HG02938 (cell line): ENCODE measurements around the gene GMDS.

Source experiments
- ATAC-seq: cut with Tn5 transposase; IDR thresholded peaks from one replicate; pipeline ENCODE4 v1.9.1; 2021; ENCODE audit warnings: mild to moderate bottlenecking, moderate library complexity; ENCODE audit not compliant: unreplicated experiment

GMDS gene

GRCh38 chr6:2141644-2142290, 103.6 kb downstream of the GMDS start:
- ATAC-seq, result no peak

GRCh38 chr6:2140438-2141128, 104.8 kb downstream of the GMDS start:
- ATAC-seq, result no peak

GRCh38 chr6:2135401-2135800, 110.0 kb downstream of the GMDS start:
- no peak for ATAC-seq

GRCh38 chr6:2134554-2134953, 110.9 kb downstream of the GMDS start:
- ATAC-seq, result no peak

GRCh38 chr6:2133716-2134310, 111.6 kb downstream of the GMDS start:
- no peak for ATAC-seq

- ATAC-seq, result no peak
Observed at GRCh38 chr6:2132916-2133315, 112.5 kb downstream of the GMDS start.

GRCh38 chr6:2132416-2132815, 113.0 kb downstream of the GMDS start:
- no peak for ATAC-seq

GRCh38 chr6:2129182-2129621, 116.2 kb downstream of the GMDS start:
- ATAC-seq, result peak; percentile 76

GRCh38 chr6:2127484-2127911, 117.9 kb downstream of the GMDS start:
- peak; percentile 52 for ATAC-seq

- no peak for ATAC-seq
Observed at GRCh38 chr6:2126351-2126750, 119.1 kb downstream of the GMDS start.

- ATAC-seq, result no peak
Observed at GRCh38 chr6:2125158-2125557, 120.2 kb downstream of the GMDS start.

GRCh38 chr6:2124260-2124709, 121.1 kb downstream of the GMDS start:
- no peak for ATAC-seq

- no peak for ATAC-seq
Observed at GRCh38 chr6:2120912-2121311, 124.5 kb downstream of the GMDS start.

GRCh38 chr6:2119275-2119674, 126.1 kb downstream of the GMDS start:
- ATAC-seq, result no peak

GRCh38 chr6:2118136-2118535, 127.3 kb downstream of the GMDS start:
- no peak for ATAC-seq

GRCh38 chr6:2117447-2117846, 128.0 kb downstream of the GMDS start:
- ATAC-seq, result no peak

GRCh38 chr6:2116496-2116895, 128.9 kb downstream of the GMDS start:
- no peak for ATAC-seq

- no peak for ATAC-seq
Observed at GRCh38 chr6:2114100-2114499, 131.3 kb downstream of the GMDS start.

- ATAC-seq, result peak; percentile 67
Observed at GRCh38 chr6:2111162-2111677, 134.2 kb downstream of the GMDS start.

GRCh38 chr6:2110504-2110903, 134.9 kb downstream of the GMDS start:
- peak; percentile 71 for ATAC-seq

- ATAC-seq, result no peak
Observed at GRCh38 chr6:2109796-2110195, 135.6 kb downstream of the GMDS start.
